Measurements from ENCODE around the gene USP12.

GRCh38 chr13:27024074-27024461 lies 147.5 kb downstream of the USP12 start:
- no peak for TF ChIP-seq CTCF (IDR thresholded peaks at IDR 0.05; ENCODE audit: low read length)
- no peak for TF ChIP-seq EZH2 (IDR thresholded peaks at IDR 0.05; ENCODE audit: borderline replicate concordance, low read length)
